HG02759 (cell line): ENCODE measurements around the gene CAMTA1.

Experiments used
- ATAC-seq: cut with Tn5 transposase; IDR thresholded peaks from one replicate; pipeline ENCODE4 v1.9.1; 2021; ENCODE audit warnings: mild to moderate bottlenecking, moderate library complexity; ENCODE audit not compliant: unreplicated experiment

The CAMTA1 gene

DNA sequence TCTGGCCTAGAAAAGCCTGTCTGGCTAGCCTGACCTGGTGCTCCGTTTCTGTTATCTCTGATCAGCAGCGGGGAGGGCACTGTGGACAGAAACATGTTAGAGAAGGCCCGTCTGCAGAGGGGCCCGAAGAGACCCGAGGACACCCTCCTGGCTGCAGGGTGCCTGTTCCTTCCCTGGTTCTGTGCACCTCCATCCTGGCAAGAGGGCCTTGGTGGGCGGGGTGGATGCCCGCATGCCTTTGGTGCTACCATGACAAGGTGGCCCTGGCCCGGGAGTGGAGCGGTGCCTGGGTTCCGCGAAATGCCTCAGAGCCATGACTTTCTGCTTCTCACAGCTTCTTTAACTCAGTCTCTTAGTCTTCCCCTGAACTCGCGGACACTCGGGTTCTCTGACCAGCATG, 233.6 kb downstream of the CAMTA1 start:
- ATAC-seq, result no peak

DNA sequence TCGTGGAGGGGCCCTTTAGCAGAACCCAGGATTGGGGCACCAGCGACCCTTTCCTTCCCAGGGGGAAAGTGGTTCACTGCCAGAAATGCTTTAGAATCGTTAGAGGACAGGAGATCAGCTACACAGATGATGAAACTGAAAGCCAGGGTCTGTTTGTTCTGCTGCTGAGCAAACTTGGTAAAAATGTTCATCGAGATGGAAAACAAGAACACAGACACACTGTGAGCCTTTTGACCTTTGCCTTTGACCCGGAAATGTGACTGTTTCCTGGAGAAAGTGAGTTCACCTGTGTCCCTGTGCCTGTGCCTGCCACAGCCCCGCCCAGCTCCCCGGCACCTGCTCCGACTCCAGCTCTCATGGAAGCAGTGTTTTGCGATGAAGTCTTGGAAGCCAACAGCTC, 234.3 kb downstream of the CAMTA1 start:
- ATAC-seq, result no peak

DNA sequence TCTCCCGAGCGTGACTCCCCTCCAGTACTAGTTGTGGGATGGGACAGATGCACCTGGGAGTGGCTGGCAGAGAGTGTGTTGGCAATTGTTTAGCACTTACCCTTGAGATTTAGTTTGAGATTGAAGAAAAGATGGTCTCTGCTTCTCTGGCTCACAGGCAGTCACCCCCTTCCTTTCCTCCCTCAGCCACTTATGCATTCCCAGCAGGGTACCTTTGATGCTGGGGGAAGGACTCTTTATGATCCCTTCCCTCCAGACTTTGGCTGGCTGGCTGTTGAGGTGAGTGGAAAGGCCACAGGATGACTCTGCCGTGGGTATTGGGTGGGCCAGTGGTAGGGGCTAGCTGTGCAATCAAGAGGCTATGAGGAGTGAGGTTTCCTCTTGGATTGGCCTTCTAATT, 236.8 kb downstream of the CAMTA1 start:
- no peak for ATAC-seq

- no peak for ATAC-seq
Measured at GRCh38 chr1:7025013-7025412, 239.8 kb downstream of the CAMTA1 start.

GRCh38 chr1:7026169-7026568, 240.9 kb downstream of the CAMTA1 start:
- no peak for ATAC-seq

GRCh38 chr1:7032992-7033391, 247.7 kb downstream of the CAMTA1 start:
- ATAC-seq, result no peak

GRCh38 chr1:7036386-7036785, 251.1 kb downstream of the CAMTA1 start:
- ATAC-seq, result no peak

DNA sequence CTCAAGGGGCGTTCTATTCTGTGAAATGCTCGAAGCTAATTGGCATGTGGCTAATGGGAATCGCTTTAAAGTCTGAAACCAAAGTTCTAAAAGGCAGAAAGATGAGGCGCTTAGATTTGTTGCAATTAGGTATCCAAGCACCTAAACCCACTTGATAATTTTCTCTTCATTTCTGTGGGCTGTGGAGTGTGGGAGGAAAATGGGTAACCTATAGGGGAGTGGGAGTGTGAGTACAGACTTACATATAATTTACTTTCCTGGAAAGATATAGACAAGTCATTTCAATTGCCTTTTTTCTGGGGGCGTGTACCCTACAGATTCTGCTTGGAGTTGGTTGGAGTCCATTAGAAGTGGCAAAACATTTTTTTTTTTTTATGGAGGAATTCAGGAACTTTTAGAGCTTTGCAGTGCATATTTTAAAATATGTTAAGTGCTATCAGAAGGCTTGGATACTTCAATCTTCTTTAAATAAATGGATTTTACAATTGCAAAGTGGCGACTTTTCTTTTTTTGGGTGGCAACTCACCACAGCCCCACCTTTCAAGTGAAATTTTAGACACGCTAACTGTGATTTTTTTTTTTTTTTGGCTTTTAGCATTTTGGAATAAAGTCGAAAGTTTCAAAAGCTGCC, 254.5 kb downstream of the CAMTA1 start:
- ATAC-seq, result no peak

- no peak for ATAC-seq
Measured at GRCh38 chr1:7040969-7041695, 255.9 kb downstream of the CAMTA1 start.

GRCh38 chr1:7042322-7043190, 257.3 kb downstream of the CAMTA1 start:
- ATAC-seq, result no peak

DNA sequence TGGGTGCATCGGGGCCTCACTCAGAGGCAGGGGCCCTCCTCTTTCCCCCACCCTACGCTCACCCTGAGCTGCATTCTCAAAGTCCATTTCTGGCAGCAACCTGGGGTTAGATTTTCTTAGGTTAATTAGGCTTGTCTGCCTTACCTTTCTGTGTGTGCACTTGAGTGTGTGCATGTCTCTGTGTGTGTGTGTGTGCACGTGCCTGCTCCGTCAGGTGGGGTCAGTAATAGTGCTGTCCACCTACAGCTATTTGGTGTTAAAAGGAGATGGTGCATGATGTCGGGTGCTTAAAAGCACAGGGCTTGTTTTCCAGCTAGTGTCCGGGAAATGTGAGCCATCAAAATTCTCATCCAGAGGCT, 257.9 kb downstream of the CAMTA1 start:
- no peak for ATAC-seq

DNA sequence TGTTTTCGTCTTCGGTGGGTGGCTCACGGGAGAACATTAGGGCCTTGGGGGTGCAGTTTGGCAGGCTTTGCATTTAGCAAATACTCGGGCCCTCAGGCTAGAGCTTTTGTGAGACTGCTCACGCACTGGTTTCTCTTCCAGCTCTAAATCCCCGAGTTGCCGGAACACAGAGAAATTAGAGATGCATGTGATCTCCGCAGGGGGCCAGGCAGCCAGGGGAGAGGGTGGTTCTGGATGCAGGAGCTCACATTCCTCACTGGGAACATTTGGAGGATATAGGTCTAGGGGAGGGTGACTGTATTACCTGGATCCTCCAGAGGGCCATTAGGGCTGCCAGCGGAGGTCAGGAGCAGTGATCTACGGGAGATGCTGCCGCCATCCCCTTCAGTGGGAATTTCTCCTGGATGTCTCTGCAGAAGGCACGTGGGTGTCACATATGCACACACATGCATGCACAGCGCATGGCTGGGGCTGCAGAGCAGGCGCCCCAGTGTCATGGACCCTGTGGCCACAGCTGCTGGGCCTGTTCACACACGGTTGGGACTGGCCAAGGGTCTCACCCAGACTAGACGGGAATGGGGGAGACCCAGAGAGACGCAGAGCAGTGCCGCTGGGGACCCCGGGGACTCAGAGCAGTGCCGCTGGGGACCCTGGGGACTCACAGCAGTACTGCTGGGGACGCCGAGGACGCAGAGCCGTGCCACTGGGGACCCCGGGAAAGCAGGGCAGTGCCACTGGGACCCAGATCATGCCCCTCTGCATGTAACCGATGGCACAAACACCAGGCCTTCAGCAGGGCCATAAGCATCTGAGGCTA, 258.7 kb downstream of the CAMTA1 start:
- no peak for ATAC-seq

GRCh38 chr1:7045897-7046296, 260.6 kb downstream of the CAMTA1 start:
- ATAC-seq, result no peak

- ATAC-seq, result no peak
Measured at GRCh38 chr1:7046314-7046713, 261.1 kb downstream of the CAMTA1 start.

GRCh38 chr1:7046891-7047290, 261.6 kb downstream of the CAMTA1 start:
- no peak for ATAC-seq

DNA sequence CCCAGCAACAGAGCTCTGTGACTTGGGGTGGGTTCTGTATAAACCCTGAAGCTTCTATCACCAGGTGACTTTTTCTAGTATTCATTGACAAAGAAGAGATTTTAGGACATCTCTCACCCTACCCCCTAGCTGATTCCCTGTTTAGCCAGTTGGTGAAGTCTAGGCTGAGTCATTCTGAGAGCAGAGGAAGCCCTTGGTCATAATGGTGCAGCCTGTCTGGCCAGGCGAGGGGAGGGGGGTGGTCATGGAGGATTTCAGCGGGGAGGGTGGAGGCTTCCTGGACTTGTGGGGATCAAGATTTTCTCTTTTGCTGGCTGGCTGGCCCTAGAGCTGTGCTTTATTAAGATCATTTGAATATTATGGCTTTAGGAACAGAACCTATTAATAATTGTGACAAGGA, 262.6 kb downstream of the CAMTA1 start:
- ATAC-seq, result no peak

DNA sequence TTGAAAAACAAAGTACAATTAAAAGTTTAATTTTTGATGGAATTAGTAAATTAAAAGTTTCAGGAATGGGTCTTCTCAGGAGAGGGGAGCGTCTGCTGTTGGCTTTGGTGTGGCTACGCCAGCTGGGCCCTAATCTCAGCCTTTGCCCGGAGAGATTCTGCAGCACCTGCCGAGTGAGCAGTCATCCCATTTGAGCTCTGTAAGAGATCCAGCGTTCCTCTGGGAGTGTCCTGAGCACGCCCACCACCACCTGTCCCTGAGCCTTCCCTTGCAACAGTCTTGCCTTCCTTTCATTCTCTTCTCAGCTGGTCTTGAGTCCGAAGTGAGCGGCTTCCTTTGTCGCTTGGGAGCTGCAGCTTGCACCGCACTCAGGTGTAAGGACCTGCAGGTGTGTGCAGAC, 263.1 kb downstream of the CAMTA1 start:
- ATAC-seq, result no peak

- no peak for ATAC-seq
Measured at GRCh38 chr1:7049913-7050625, 264.8 kb downstream of the CAMTA1 start.

DNA sequence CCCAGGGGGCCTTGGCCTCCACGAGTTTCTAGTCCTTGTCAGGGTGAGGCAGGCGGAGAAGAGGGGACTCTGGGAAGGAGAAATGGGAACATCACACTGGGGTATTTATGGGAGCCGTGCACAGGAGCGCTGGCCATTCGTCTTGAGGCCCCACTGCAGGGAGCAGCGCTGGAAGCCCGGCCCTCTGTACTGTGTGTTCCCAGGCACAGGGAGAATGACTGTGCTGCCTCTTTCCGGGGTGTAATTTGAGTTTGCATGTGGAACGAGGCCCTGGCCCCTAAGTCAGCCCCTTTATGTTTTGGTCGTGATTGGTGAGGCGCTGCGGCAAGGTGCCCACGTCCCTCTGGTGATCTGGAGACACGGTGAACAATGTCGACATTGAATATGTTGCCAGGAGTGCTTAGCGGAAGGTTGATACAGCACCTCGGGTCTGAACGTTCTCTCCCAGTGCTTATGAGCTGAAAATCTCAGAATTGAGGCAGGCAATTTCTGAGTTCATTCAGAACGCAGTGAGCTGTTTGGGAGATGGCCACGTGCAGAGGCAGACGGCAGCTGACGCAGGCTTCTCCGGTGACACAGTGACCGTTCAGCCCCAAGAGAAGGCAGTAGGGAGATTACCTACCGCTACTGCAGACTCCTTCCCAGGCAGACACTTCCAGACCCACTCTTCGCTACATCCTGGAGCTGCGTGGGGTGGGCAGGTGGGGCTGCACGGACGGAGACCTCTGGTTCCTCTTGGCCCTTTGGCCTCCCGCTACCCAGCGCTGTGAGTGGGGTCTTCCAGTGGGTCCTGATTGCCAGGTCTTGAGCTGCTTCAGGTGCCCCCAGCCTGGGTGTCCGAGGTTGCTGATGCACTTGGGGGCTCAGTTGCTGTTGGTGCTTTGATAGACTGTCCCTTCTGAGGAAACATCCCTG, 265.8 kb downstream of the CAMTA1 start:
- ATAC-seq, result no peak
